A673 (cell line): ENCODE data around the gene BMPR1A. TPM values are rescaled to one million over a fixed set of nuclear protein-coding genes. Genes with fewer than 3 reads are reported as not detected.

Source experiments
- BruUV-seq: library from RNA; stranded (reverse); fragments of 400-500 nt; replicated peaks from 2 replicates; lab custom pipeline; 2021; lab: Mats Ljungman, UMichigan
- CTCF ChIA-PET: fragments of 300-600 bp; sonication (Branson Sonifier 250); formaldehyde crosslinking; loops from one replicate; lab custom pipeline; 2022; ENCODE audit warnings: antibody characterized with exemption; lab: Charles Lee
- POLR2A ChIA-PET: fragments of 300-600 bp; sonication (Branson Sonifier 250); formaldehyde crosslinking; loops from one replicate; lab custom pipeline; 2022; ENCODE audit warnings: antibody characterized with exemption; ENCODE audit not compliant: low non-redundant PET; lab: Charles Lee
- DNase-seq: peaks from one replicate; pipeline ENCODE4 v3.0.0-alpha.2; 2015; ENCODE audit warnings: low spot score
- H3K27ac ChIP-seq: fragments of 200-600 bp; sonication (generic); 2 replicates; pipeline ENCODE4 v1.5.1; 2016; ENCODE audit warnings: mixed run types, low read depth, mild to moderate bottlenecking, mixed read lengths, antibody characterized with exemption, low read length; ENCODE audit not compliant: poor library complexity, severe bottlenecking
- H3K27me3 ChIP-seq: fragments of 200-600 bp; sonication (generic); replicated peaks from 2 replicates; pipeline ENCODE4 v1.6.1; 2017; ENCODE audit warnings: mixed run types, low read depth, mild to moderate bottlenecking, mixed read lengths, antibody characterized with exemption, low read length; ENCODE audit not compliant: insufficient read depth, poor library complexity
- H3K36me3 ChIP-seq: fragments of 200-600 bp; sonication (generic); 2 replicates; pipeline ENCODE4 v1.6.1; 2016; ENCODE audit warnings: mixed run types, mild to moderate bottlenecking, mixed read lengths, antibody characterized with exemption, low read length; ENCODE audit not compliant: insufficient read depth, poor library complexity, severe bottlenecking
- H3K4me1 ChIP-seq: fragments of 200-600 bp; sonication (generic); 2 replicates; pipeline ENCODE4 v1.6.1; 2017; ENCODE audit warnings: mixed run types, mild to moderate bottlenecking, mixed read lengths, antibody characterized with exemption, low read length; ENCODE audit not compliant: insufficient read depth, poor library complexity, severe bottlenecking
- H3K4me3 ChIP-seq: fragments of 200-600 bp; sonication (generic); 2 replicates; pipeline ENCODE4 v1.5.1; 2016; ENCODE audit warnings: low read depth, mixed run types, mild to moderate bottlenecking, mixed read lengths, low read length; ENCODE audit not compliant: poor library complexity, severe bottlenecking
- H3K9me3 ChIP-seq: fragments of 200-600 bp; sonication (generic); 2 replicates; pipeline ENCODE4 v1.6.1; 2016; ENCODE audit warnings: mixed run types, low read depth, mild to moderate bottlenecking, mixed read lengths, antibody characterized with exemption, low read length; ENCODE audit not compliant: poor library complexity, severe bottlenecking
- EZH2 ChIP-seq: fragments of 200-600 bp; sonication (generic); IDR thresholded peaks from 2 replicates; pipeline ENCODE4 v1.6.1; 2017; ENCODE audit warnings: borderline replicate concordance, low read depth, mild to moderate bottlenecking, mixed read lengths, antibody characterized with exemption, low read length; ENCODE audit not compliant: poor library complexity, severe bottlenecking
- intact Hi-C: fragments of 100-400 bp; cut with micrococcal nuclease; formaldehyde crosslinking; loops from one replicate; pipeline ENCODE4 v1.10.0; 2022; ENCODE audit not compliant: unreplicated experiment
- total RNA-seq: library from RNA; stranded (reverse); gene quantifications from 2 replicates; pipeline ENCODE4 v1.2.3, GENCODE V29; 2021
- TF ChIP-seq, protein P1 (sequence below): fragments of 300-800, 200-600 bp; sonication (generic); conservative IDR thresholded peaks from 2 replicates; pipeline ENCODE4 v1.5.1; 2017; ENCODE audit warnings: low read depth, mild to moderate bottlenecking, antibody characterized with exemption, low read length, moderate library complexity, mixed read lengths

The BMPR1A gene
- total RNA-seq, 1 experiment from 2014 or later = 136 TPM

DNA sequence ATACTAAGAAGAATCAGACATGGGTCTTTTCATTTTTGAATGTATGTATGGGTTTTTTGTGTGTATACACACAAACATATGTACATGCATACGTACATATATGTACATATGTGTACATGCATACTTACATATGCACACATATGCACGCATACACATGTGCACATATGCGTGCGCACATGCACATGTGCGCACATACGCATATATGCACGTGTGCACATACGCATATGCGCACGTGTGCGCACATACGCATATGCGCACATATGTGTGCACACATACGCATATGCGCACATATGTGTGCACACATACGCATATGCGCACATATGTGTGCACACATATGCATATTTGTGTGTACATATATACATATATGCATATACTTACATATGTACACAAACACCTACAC, 4.9 kb upstream of the BMPR1A start:
- Histone ChIP-seq H3K4me3 (no peak overlapping the region), H3K9me3 (no peaks in the 10 kb centered on the region), H3K27me3 (no peaks in the 10 kb centered on the region), H3K36me3 (no peaks in the 10 kb centered on the region), H3K27ac (no peak overlapping the region), H3K4me1 (peaks cover 61% of the 10 kb centered on the region)
- ChIA-PET CTCF (no interaction called here), POLR2A (no interaction called here)
- no peak for DNase-seq
- intact Hi-C loops = no loop called here
- BruUV-seq = no TSS peak
- TF ChIP-seq EZH2 = no peak

DNA sequence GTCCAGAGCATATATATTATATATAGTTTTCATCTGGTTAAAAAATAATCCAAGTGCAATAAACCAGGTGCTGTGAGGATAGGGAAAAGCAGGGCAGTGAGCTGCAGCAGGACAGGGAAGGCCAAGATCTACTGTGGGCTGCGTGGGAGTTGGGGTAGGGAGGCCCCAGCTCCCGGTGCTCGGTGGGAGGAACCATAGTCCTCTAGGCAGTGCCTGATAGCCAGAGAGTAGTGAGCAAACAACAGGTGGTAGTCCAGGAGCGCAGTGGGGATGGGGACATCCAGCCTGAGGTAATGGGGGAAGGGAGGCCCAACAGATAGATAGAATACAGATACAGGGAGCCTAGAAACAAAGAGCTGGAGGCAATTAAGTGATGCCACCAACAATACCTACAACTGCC, 4.1 kb upstream of the BMPR1A start:
- TF ChIP-seq EZH2 = no peak
- TF ChIP-seq, protein P1, sequence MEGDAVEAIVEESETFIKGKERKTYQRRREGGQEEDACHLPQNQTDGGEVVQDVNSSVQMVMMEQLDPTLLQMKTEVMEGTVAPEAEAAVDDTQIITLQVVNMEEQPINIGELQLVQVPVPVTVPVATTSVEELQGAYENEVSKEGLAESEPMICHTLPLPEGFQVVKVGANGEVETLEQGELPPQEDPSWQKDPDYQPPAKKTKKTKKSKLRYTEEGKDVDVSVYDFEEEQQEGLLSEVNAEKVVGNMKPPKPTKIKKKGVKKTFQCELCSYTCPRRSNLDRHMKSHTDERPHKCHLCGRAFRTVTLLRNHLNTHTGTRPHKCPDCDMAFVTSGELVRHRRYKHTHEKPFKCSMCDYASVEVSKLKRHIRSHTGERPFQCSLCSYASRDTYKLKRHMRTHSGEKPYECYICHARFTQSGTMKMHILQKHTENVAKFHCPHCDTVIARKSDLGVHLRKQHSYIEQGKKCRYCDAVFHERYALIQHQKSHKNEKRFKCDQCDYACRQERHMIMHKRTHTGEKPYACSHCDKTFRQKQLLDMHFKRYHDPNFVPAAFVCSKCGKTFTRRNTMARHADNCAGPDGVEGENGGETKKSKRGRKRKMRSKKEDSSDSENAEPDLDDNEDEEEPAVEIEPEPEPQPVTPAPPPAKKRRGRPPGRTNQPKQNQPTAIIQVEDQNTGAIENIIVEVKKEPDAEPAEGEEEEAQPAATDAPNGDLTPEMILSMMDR = no peak
- H3K9me3 ChIP-seq = no peaks in the 10 kb centered on the region
- peaks cover 53% of the 10 kb centered on the region for H3K4me1 ChIP-seq
- intact Hi-C loops = no loop called here
- ChIA-PET POLR2A (interaction anchor here (0.6 kb wide), 2 partner anchors 170 to 1110 kb away, joined by 4 to 9 read pairs; no protein-coding TSS in a partner anchor), CTCF (no interaction called here)
- H3K36me3 ChIP-seq = no peaks in the 10 kb centered on the region
- no peak for DNase-seq
- H3K4me3 ChIP-seq = no peak overlapping the region
- no peaks in the 10 kb centered on the region for H3K27me3 ChIP-seq
- no TSS peak for BruUV-seq
- no peak overlapping the region for H3K27ac ChIP-seq

DNA sequence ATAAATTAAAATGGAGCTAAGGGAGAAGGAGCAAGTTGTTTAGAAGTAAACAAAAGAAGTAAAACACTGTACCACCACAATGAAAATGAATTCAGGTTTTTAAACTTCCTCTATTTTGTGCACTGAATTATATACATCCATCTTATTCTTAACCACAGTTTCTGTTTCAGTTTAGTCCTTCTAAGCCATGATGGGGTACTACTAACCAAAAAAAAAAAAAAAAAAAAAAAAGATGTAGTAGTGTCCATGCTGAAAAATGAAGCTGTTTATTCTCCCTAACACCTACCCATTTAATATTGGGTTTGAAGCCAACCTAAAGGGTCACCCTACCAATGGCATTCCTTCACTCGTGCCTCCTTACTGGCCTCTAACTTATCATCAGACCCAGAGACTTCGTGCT, 3.4 kb upstream of the BMPR1A start:
- no peak overlapping the region for H3K27ac ChIP-seq
- ChIA-PET POLR2A (interaction anchor here (0.6 kb wide), 3 partner anchors 19 to 170 kb away, joined by 7 to 10 read pairs (median 9); no protein-coding TSS in a partner anchor), CTCF (no interaction called here)
- H3K4me3 ChIP-seq = no peak overlapping the region
- no peak for DNase-seq
- intact Hi-C loops = no loop called here
- BruUV-seq = no TSS peak
- no peaks in the 10 kb centered on the region for H3K9me3 ChIP-seq
- no peak for TF ChIP-seq EZH2
- TF ChIP-seq, protein P1 = no peak
- no peaks in the 10 kb centered on the region for H3K27me3 ChIP-seq
- no peaks in the 10 kb centered on the region for H3K36me3 ChIP-seq
- peaks cover 51% of the 10 kb centered on the region for H3K4me1 ChIP-seq
